ENCODE measurements around the gene RHEB. TPM values are rescaled to one million over a fixed set of nuclear protein-coding genes. Genes with fewer than 3 reads are reported as not detected.

Gene RHEB
- total RNA-seq, 1 experiment from 2014 or later: 114 TPM

GRCh38 chr7:151454932-151455530, 64.7 kb downstream of the RHEB start:
- no peak overlapping the region; the same call in none of the 2 replicates for H2BK15ac ChIP-seq (ENCODE audit: low read depth, low read length)
- H2BK12ac ChIP-seq (ENCODE audit: insufficient read length, low read depth, low read length): no peak overlapping the region
- no peak overlapping the region for H3K14ac ChIP-seq (ENCODE audit: insufficient read depth, low read length)
- Mint-ChIP-seq H3K9me3 (peaks cover 12% of the 10 kb centered on the region in 2 experiments), H3K36me3 (ENCODE audit: insufficient read depth in 1 of 3, low read depth in 3 of 3) (peaks cover 6 to 13% (median 8%) of the 10 kb centered on the region in 3 experiments), H3K27me3 (ENCODE audit: low read depth) (peaks cover 12% of the 10 kb centered on the region; the same call in 1 of the 2 replicates), H3K4me1 (peaks cover 63 to 66% of the 10 kb centered on the region in 2 experiments), H3K4me3 (no peak overlapping the region), H3K27ac (no peak overlapping the region)
- H2BK120ac ChIP-seq (ENCODE audit: low read depth, low read length, poor library complexity, severe bottlenecking): no peak overlapping the region
- no peak overlapping the region for H3K9ac ChIP-seq (ENCODE audit: extremely low read depth, insufficient read length, low read length)
- H3K27me3 ChIP-seq (ENCODE audit: insufficient read depth, low read length): no peaks in the 10 kb centered on the region
- H4K20me1 ChIP-seq (ENCODE audit: control insufficient read depth, insufficient read depth, insufficient read length): no peaks in the 10 kb centered on the region
- no CpG with 5 or more reads among the region's 15 CpGs for WGBS (ENCODE audit: extremely low coverage, insufficient read length, low lambda C conversion rate)
- H3K79me1 ChIP-seq (ENCODE audit: insufficient read depth, low read depth, low read length, poor library complexity, severe bottlenecking): no peaks in the 10 kb centered on the region
- no peak overlapping the region for H3K4me2 ChIP-seq (ENCODE audit: insufficient read depth, insufficient read length, low read length)
- no peak overlapping the region for H2AFZ ChIP-seq (ENCODE audit: low read length)
- no peak overlapping the region for H3K27ac ChIP-seq (ENCODE audit: insufficient read length, low read depth, low read length)
- H3K79me2 ChIP-seq (ENCODE audit: insufficient read depth, low read length): no peaks in the 10 kb centered on the region
- H4K5ac ChIP-seq (ENCODE audit: insufficient read length, low read depth, low read length): no peak overlapping the region
- no peak overlapping the region for H2AK5ac ChIP-seq (ENCODE audit: insufficient read length, low read length)
- H3K18ac ChIP-seq (ENCODE audit: insufficient read length, low read depth, low read length): no peak overlapping the region
- no peak overlapping the region for H3K56ac ChIP-seq (ENCODE audit: insufficient read length, low read depth, low read length)
- no peak overlapping the region for H4K8ac ChIP-seq (replicated peaks; ENCODE audit: insufficient read length, low read depth, low read length)
- no peak overlapping the region; the same call in 1 of the 2 replicates for H3K4ac ChIP-seq (ENCODE audit: low read depth, low read length)
- no peak for TF ChIP-seq CTCF (conservative IDR thresholded peaks at IDR 0.05)
- H2BK5ac ChIP-seq (ENCODE audit: insufficient read length, low read length): no peak overlapping the region
- H3K23ac ChIP-seq (ENCODE audit: insufficient read length, low read depth, low read length): no peak overlapping the region
- H3T11ph ChIP-seq (ENCODE audit: low read length): no peak overlapping the region
- peaks cover 8% of the 10 kb centered on the region; the same call in 1 of the 2 replicates for H3K4me1 ChIP-seq (ENCODE audit: insufficient read depth, low read length)
- H4K91ac ChIP-seq (ENCODE audit: insufficient read length, low read depth, low read length): no peak overlapping the region
- no peaks in the 10 kb centered on the region for H3K23me2 ChIP-seq (ENCODE audit: insufficient read length, low read depth, low read length, poor library complexity, severe bottlenecking)
- H2BK20ac ChIP-seq (ENCODE audit: low read depth, low read length, poor library complexity, severe bottlenecking): no peak overlapping the region
- no peaks in the 10 kb centered on the region for H3K9me3 ChIP-seq (ENCODE audit: control insufficient read depth, low read depth, low read length)
- DNase-seq: peak; percentile 29

Data from H9 (cell line).